Choroid plexus epithelial cell (primary cell): Measurements from ENCODE around the gene PTPRB.

ENCODE experiments used
- DNase-seq: peaks from one replicate; pipeline ENCODE4 v3.0.0-alpha.2; 2010; ENCODE audit warnings: low read depth
- H3K4me3 ChIP-seq: 2 replicates; pipeline ENCODE4 v1.5.1; 2011; ENCODE audit warnings: low read depth, mild to moderate bottlenecking, control low read depth, low read length, moderate library complexity
- CTCF ChIP-seq: conservative IDR thresholded peaks from 2 replicates; pipeline ENCODE4 v1.5.1; 2011; ENCODE audit warnings: low read depth, mild to moderate bottlenecking, control low read depth, inconsistent platforms, low read length, moderate library complexity

The PTPRB gene

GRCh38 chr12:70607107-70607506 is 30.1 kb downstream of the PTPRB start:
- H3K4me3 ChIP-seq, result no peak overlapping the region
- no peak for DNase-seq
- TF ChIP-seq CTCF, result no peak

GRCh38 chr12:70605976-70606375 is 31.3 kb downstream of the PTPRB start:
- no peak for TF ChIP-seq CTCF

GRCh38 chr12:70604662-70605061 is 32.6 kb downstream of the PTPRB start:
- DNase-seq, result no peak
- no peak for TF ChIP-seq CTCF
- H3K4me3 ChIP-seq, result no peak overlapping the region

More at GRCh38 chr12:70605976-70606375, 31.3 kb downstream of the PTPRB start:
- H3K4me3 ChIP-seq, result no peak overlapping the region
- peak; percentile 48 for DNase-seq

GRCh38 chr12:70603044-70603443 is 34.2 kb downstream of the PTPRB start:
- H3K4me3 ChIP-seq, result no peak overlapping the region
- no peak for TF ChIP-seq CTCF
- DNase-seq, result peak; percentile 61

GRCh38 chr12:70598467-70599193 is 38.6 kb downstream of the PTPRB start:
- no peak for DNase-seq
- H3K4me3 ChIP-seq, result no peak overlapping the region
- no peak for TF ChIP-seq CTCF

GRCh38 chr12:70592664-70593063 is 44.6 kb downstream of the PTPRB start:
- no peak overlapping the region for H3K4me3 ChIP-seq
- TF ChIP-seq CTCF, result no peak
- no peak for DNase-seq
